GM13976 (cell line): ENCODE measurements around the gene HCN2.

ENCODE experiments used
- DNase-seq: peaks from one replicate; pipeline ENCODE4 v3.0.0; 2012; ENCODE audit warnings: low spot score
- CTCF ChIP-seq: IDR thresholded peaks from 2 replicates; pipeline ENCODE4 v1.5.1; 2012; ENCODE audit warnings: borderline replicate concordance, mild to moderate bottlenecking; ENCODE audit not compliant: insufficient read depth; ENCODE audit errors: extremely low read depth, missing control alignments, control extremely low read depth
- in situ Hi-C: fragments of 300-500 bp; cut with MboI; formaldehyde crosslinking; loops from one replicate; pipeline ENCODE4 v1.12.0; 2022; ENCODE audit warnings: low sequenced_read_pairs, mixed read lengths, inconsistent platforms; ENCODE audit not compliant: unreplicated experiment

The HCN2 gene

GRCh38 chr19:558770-559439 is 30.8 kb upstream of the HCN2 start:
- in situ Hi-C loops = no loop called here
- TF ChIP-seq CTCF = no peak
- no peak for DNase-seq

GRCh38 chr19:560121-560520 is 29.6 kb upstream of the HCN2 start:
- DNase-seq = no peak
- in situ Hi-C loops = no loop called here
- TF ChIP-seq CTCF = no peak

DNA sequence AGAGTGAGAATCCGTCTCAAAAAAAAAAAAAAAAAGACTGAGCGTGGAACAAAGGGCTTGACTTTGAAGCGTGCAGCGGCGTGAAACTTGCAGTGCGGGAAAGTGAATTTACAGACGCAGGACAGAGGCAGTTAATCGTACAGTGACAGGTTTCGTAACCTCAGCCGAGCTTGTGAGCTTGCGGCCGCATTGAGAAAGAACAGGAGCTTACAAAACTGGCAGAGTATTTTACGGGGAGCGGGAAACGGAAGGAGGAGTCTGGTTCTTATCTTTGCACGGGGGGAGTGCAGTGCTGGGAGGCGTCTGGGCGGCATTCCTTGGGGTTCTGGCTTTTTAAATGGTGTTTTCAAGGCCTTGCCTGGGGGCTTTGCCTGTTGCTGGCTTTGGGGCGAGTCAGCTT is 23.3 kb upstream of the HCN2 start:
- no peak for TF ChIP-seq CTCF
- DNase-seq = no peak
- in situ Hi-C loops = no loop called here

DNA sequence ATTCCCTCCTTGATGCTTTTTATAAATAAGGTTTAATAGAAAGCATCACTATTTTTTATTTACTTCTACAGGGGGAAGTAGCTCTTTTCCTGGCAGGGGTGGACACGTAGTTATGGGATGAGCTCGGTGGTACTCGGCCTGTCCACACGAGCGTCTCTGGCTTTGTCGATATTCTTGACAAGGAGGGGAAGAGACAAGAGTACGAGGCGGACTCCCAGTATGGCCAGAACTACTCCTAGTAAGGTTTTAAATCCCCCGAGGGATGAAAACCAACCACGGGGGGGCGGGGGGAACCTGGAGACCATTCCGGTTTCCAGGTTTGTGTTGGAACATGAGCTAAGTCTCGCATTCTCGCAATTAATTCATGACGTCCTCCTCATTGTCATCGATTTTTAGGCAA is 22.8 kb upstream of the HCN2 start:
- no peak for DNase-seq
- in situ Hi-C loops = no loop called here
- TF ChIP-seq CTCF = no peak

DNA sequence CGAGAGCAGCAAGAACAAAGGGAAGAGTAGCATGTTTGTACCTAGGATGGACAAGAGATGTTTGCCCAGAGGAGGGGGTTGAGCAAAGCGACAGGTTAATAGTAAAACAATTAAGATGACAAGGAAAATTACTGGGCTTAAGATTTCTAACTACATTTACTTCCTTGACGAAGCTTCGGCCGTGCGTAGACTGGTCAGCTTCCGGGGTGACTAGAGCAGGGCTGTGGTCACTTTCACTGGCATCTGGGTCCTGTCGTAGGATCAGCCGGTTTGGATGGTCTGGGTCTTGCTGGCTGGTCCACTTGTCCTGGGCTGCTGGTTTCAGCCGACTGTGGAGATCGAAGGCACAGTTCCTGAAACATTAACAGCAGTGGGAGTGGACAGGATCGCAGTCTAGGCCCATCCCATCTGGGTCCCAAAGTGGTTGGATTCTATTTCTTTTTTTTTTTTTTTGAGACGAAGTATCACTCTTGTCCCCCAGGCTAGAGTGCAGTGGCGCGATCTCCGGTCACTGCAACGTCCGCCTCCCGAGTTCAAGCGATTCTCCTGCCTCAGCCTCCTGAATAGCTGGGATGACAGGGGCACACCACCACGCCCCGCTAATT is 22.3 kb upstream of the HCN2 start:
- in situ Hi-C loops = no loop called here
- DNase-seq = no peak
- no peak for TF ChIP-seq CTCF

- no peak for TF ChIP-seq CTCF
- no peak for DNase-seq
- in situ Hi-C loops = no loop called here
Measured at GRCh38 chr19:570251-570686, 19.4 kb upstream of the HCN2 start.

DNA sequence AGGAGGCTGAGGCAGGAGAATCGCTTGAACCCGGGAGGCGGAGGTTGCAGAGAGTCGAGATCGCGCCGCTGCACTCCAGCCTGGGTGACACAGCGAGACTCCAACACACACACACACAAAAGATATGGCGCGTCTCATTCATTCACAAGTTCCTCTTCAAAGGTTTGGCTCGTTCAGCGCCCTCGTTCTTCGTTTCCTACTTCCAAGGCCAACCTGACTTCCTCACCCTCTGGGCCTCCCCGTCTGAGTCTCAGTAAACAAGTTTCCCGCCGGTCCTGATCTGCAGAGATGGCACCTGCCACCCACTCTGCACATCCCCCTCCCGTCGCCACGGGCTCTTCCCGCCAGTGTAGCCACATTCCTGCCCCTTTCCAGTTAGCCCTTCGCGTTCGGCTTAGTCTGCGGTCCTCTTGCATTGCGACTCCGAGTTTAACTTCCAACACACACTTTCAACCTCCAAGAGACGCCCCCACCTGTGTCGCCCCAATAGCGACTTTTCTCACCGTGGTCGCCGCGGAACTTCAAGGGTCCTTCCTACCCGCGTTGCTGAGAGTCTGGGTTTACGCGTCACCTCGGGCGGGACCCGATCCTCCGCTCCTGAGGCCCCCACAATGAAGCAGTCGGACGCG is 18.6 kb upstream of the HCN2 start:
- in situ Hi-C loops = no loop called here
- no peak for TF ChIP-seq CTCF
- DNase-seq = no peak
